ENCODE results near the gene CTNNA2. TPM values are rescaled to one million over a fixed set of nuclear protein-coding genes. Genes with fewer than 3 reads are reported as not detected.

Gene CTNNA2
- total and polyA plus RNA-seq, 2 of the 8 experiments (the other 6 are each of a cell fraction or from before 2014, with no cell fraction given), result 3.9 to 9.0 TPM

- TF ChIP-seq CHD7 (IDR thresholded peaks at IDR 0.05; ENCODE audit: insufficient replicate concordance, low read length) (no peak), YY1 (IDR thresholded peaks at IDR 0.05; ENCODE audit: low read depth, low read length) (no peak), ZNF274 (IDR thresholded peaks at IDR 0.05; ENCODE audit: borderline replicate concordance, extremely low read depth, low read length) (no peak), CREB1 (IDR thresholded peaks at IDR 0.05) (no peak), SAP30 (IDR thresholded peaks at IDR 0.05; ENCODE audit: insufficient read depth, insufficient replicate concordance, low read length) (no peak), GTF2F1 (IDR thresholded peaks at IDR 0.05; ENCODE audit: borderline replicate concordance, low read depth, low read length) (no peak), NANOG (IDR thresholded peaks at IDR 0.05; ENCODE audit: insufficient read depth, low read depth, low read length, poor library complexity, severe bottlenecking) (no peak), BACH1 (IDR thresholded peaks at IDR 0.05; ENCODE audit: low read length) (no peak)
Observed at GRCh38 chr2:80459028-80459427, 946.2 kb downstream of the CTNNA2 start (continued).

All from H1 (cell line).